Measurements from ENCODE around the gene FASN. TPM values are rescaled to one million over a fixed set of nuclear protein-coding genes. Genes with fewer than 3 reads are reported as not detected.

FASN gene
- total RNA-seq, 1 experiment from 2014 or later: 956 TPM

- intact Hi-C loops (cut with micrococcal nuclease; ENCODE audit: unreplicated experiment) (loop anchor here (10.0 kb wide), 1 partner anchor 134 kb away; no protein-coding TSS in a partner anchor), in situ Hi-C loops (cut with HindIII; ENCODE audit: low pct_unique_long_range_greater_than_20kb, low sequenced_read_pairs) (no loop called here)
- CTCF ChIA-PET: interaction anchor here (1.1 kb wide), 1 partner anchor 70 kb away, joined by 3 read pairs; no protein-coding TSS in a partner anchor
- H3K9me3 ChIP-seq (ENCODE audit: control insufficient read depth, insufficient read depth, low read depth, low read length): no peaks in the 10 kb centered on the region
- H3K4me3 ChIP-seq (ENCODE audit: low read depth in 2 of 2, low read length in 2 of 2): peak overlapping the region in 1 of 2 experiments; percentile 55; a peak in 1 of 4 replicates
- BruUV-seq (replicated peaks): no TSS peak
- DNase-seq (ENCODE audit: low read depth, low spot score) (no peak), ATAC-seq (no peak)
- TF ChIP-seq SIN3A (IDR thresholded peaks at IDR 0.05; ENCODE audit: borderline replicate concordance, insufficient read depth, low read depth, low read length): no peak
- no peak for TF ChIP-seq CTCF (IDR thresholded peaks at IDR 0.05)
- peak; percentile 21 for TF ChIP-seq POLR2AphosphoS5 (IDR thresholded peaks at IDR 0.05; ENCODE audit: low read depth, low read length)
- no peak for TF ChIP-seq TCF7L2 (IDR thresholded peaks at IDR 0.05; ENCODE audit: low read depth, low read length)
- TF ChIP-seq REST (IDR thresholded peaks at IDR 0.05; ENCODE audit: insufficient read depth in 1 of 2, low read depth in 2 of 2, low read length in 1 of 2): no peak
- no peaks in the 10 kb centered on the region for H3K27me3 ChIP-seq (ENCODE audit: control insufficient read depth, insufficient read depth, low read length)
- peak overlapping the region; percentile 97 for H3K27ac ChIP-seq (ENCODE audit: low read length)
- peaks cover 72% of the 10 kb centered on the region for H3K4me1 ChIP-seq (ENCODE audit: control insufficient read depth, insufficient read depth, low read length)
- peaks cover 4% of the 10 kb centered on the region for H3K36me3 ChIP-seq (ENCODE audit: control insufficient read depth, insufficient read depth, low read length)
- POLR2A ChIA-PET: interaction anchor here (0.6 kb wide), 1 partner anchor 39 kb away, joined by 3 read pairs; no protein-coding TSS in a partner anchor
These were observed 2.7 kb upstream of the FASN start for GRCh38 chr17:82100502-82101298.

GRCh38 chr17:82098939-82099763, 1.1 kb upstream of the FASN start:
- CTCF ChIA-PET: interaction anchor here (0.7 to 1.1 kb wide), 2 partner anchors 14 to 69 kb away, joined by 3 read pairs; no protein-coding TSS in a partner anchor
- H3K4me1 ChIP-seq (ENCODE audit: control insufficient read depth, insufficient read depth, low read length): peaks cover 67% of the 10 kb centered on the region
- ATAC-seq: peak; percentile 2

More at GRCh38 chr17:82098939-82099763, 1.1 kb upstream of the FASN start:
- H3K9me3 ChIP-seq (ENCODE audit: control insufficient read depth, insufficient read depth, low read depth, low read length): no peaks in the 10 kb centered on the region
- in situ Hi-C loops (cut with HindIII; ENCODE audit: low pct_unique_long_range_greater_than_20kb, low sequenced_read_pairs): no loop called here
- peak overlapping the region; percentile 97 for H3K27ac ChIP-seq (ENCODE audit: low read length)
- DNase-seq (ENCODE audit: low read depth, low spot score): no peak
- no peaks in the 10 kb centered on the region for H3K27me3 ChIP-seq (ENCODE audit: control insufficient read depth, insufficient read depth, low read length)
- no peak for TF ChIP-seq TCF7L2 (IDR thresholded peaks at IDR 0.05; ENCODE audit: low read depth, low read length)
- TF ChIP-seq POLR2AphosphoS5 (IDR thresholded peaks at IDR 0.05; ENCODE audit: low read depth, low read length): no peak; the same call in 1 of the 2 replicates
- no peak; the same call in 1 of the 2 replicates for TF ChIP-seq SIN3A (IDR thresholded peaks at IDR 0.05; ENCODE audit: borderline replicate concordance, insufficient read depth, low read depth, low read length)
- TF ChIP-seq CTCF (IDR thresholded peaks at IDR 0.05): no peak
- TF ChIP-seq REST (IDR thresholded peaks at IDR 0.05; ENCODE audit: insufficient read depth in 1 of 2, low read depth in 2 of 2, low read length in 1 of 2): no peak
- intact Hi-C loops (cut with micrococcal nuclease; ENCODE audit: unreplicated experiment): no loop called here
- POLR2A ChIA-PET: interaction anchor here (0.6 to 1.0 kb wide), 3 partner anchors 30 to 143 kb away, joined by 3 to 7 read pairs (median 5); no protein-coding TSS in a partner anchor
- peaks cover 13% of the 10 kb centered on the region for H3K36me3 ChIP-seq (ENCODE audit: control insufficient read depth, insufficient read depth, low read length)
- no TSS peak for BruUV-seq (replicated peaks)
- H3K4me3 ChIP-seq (ENCODE audit: low read depth in 2 of 2, low read length in 2 of 2): peak overlapping the region; percentile 47 to 55

Measured in Panc1 (cell line).